H9 (cell line): ENCODE results near the gene VAV2. TPM values are rescaled to one million over a fixed set of nuclear protein-coding genes. Genes with fewer than 3 reads are reported as not detected.
A peak's percentile ranks its signal among the peaks of the same experiment; 100 is the strongest.

Experiments used
- DNase-seq: peaks from one replicate; pipeline ENCODE4 v3.0.0-alpha.2; 2017
- H2AFZ ChIP-seq: one replicate; pipeline ENCODE4 v1.6.1; 2013; ENCODE audit warnings: mild to moderate bottlenecking, low read length, control low read depth, moderate library complexity
- H2AK5ac ChIP-seq: 2 replicates; pipeline ENCODE4 v1.6.1; 2013; ENCODE audit warnings: low read length, control low read depth, mixed read lengths; ENCODE audit not compliant: insufficient read length
- H2BK120ac ChIP-seq: one replicate; pipeline ENCODE4 v1.6.1; 2013; ENCODE audit warnings: low read depth, mild to moderate bottlenecking, low read length, control low read depth, inconsistent platforms; ENCODE audit not compliant: poor library complexity, severe bottlenecking
- H2BK12ac ChIP-seq: 2 replicates; pipeline ENCODE4 v1.6.1; 2013; ENCODE audit warnings: low read length, control low read depth, mixed read lengths, low read depth; ENCODE audit not compliant: insufficient read length
- H2BK15ac ChIP-seq: 2 replicates; pipeline ENCODE4 v1.6.1; 2013; ENCODE audit warnings: low read depth, low read length, control low read depth
- H2BK20ac ChIP-seq: one replicate; pipeline ENCODE4 v1.6.1; 2013; ENCODE audit warnings: low read depth, mild to moderate bottlenecking, low read length, control low read depth, inconsistent platforms; ENCODE audit not compliant: poor library complexity, severe bottlenecking
- H2BK5ac ChIP-seq: 2 replicates; pipeline ENCODE4 v1.6.1; 2013; ENCODE audit warnings: low read length, control low read depth, mixed read lengths; ENCODE audit not compliant: insufficient read length
- H3K14ac ChIP-seq: 2 replicates; pipeline ENCODE4 v1.6.1; 2013; ENCODE audit warnings: low read length, control low read depth; ENCODE audit not compliant: insufficient read depth
- H3K18ac ChIP-seq: 2 replicates; pipeline ENCODE4 v1.6.1; 2013; ENCODE audit warnings: low read depth, mild to moderate bottlenecking, mixed read lengths, low read length, control low read depth; ENCODE audit not compliant: insufficient read length
- H3K23ac ChIP-seq: 2 replicates; pipeline ENCODE4 v1.6.1; 2013; ENCODE audit warnings: low read length, control low read depth, mixed read lengths, low read depth; ENCODE audit not compliant: insufficient read length
- H3K23me2 ChIP-seq: 2 replicates; pipeline ENCODE4 v1.6.1; 2013; ENCODE audit warnings: low read depth, mild to moderate bottlenecking, mixed read lengths, low read length, control low read depth; ENCODE audit not compliant: insufficient read length, poor library complexity, severe bottlenecking
- H3K27ac ChIP-seq: 2 replicates; pipeline ENCODE4 v1.5.1; 2013; ENCODE audit warnings: low read length, control low read depth, mixed read lengths, low read depth; ENCODE audit not compliant: insufficient read length
- H3K27me3 ChIP-seq: 2 replicates; pipeline ENCODE4 v1.6.1; 2013; ENCODE audit warnings: low read length, control low read depth, inconsistent platforms; ENCODE audit not compliant: insufficient read depth
- H3K4ac ChIP-seq: 2 replicates; pipeline ENCODE4 v1.6.1; 2013; ENCODE audit warnings: low read depth, mild to moderate bottlenecking, control low read depth, inconsistent platforms, low read length, moderate library complexity
- H3K4me1 ChIP-seq: 2 replicates; pipeline ENCODE4 v1.6.1; 2013; ENCODE audit warnings: low read length, control low read depth, inconsistent platforms; ENCODE audit not compliant: insufficient read depth
- H3K4me2 ChIP-seq: 2 replicates; pipeline ENCODE4 v1.6.1; 2013; ENCODE audit warnings: low read length, control low read depth, mixed read lengths; ENCODE audit not compliant: insufficient read length, insufficient read depth
- H3K56ac ChIP-seq: 2 replicates; pipeline ENCODE4 v1.6.1; 2013; ENCODE audit warnings: low read depth, mild to moderate bottlenecking, mixed read lengths, low read length, control low read depth; ENCODE audit not compliant: insufficient read length
- H3K79me1 ChIP-seq: 2 replicates; pipeline ENCODE4 v1.6.1; 2013; ENCODE audit warnings: low read depth, mild to moderate bottlenecking, moderate library complexity, low read length, control low read depth, inconsistent platforms; ENCODE audit not compliant: insufficient read depth, poor library complexity, severe bottlenecking
- H3K79me2 ChIP-seq: 2 replicates; pipeline ENCODE4 v1.6.1; 2013; ENCODE audit warnings: low read length, control low read depth, inconsistent platforms; ENCODE audit not compliant: insufficient read depth
- H3K9ac ChIP-seq: 2 replicates; pipeline ENCODE4 v1.6.1; 2013; ENCODE audit warnings: low read length, control low read depth, mixed read lengths; ENCODE audit not compliant: insufficient read length; ENCODE audit errors: extremely low read depth
- H3K9me3 ChIP-seq: one replicate; pipeline ENCODE4 v1.6.1; 2013; ENCODE audit warnings: low read depth, low read length, inconsistent platforms; ENCODE audit not compliant: control insufficient read depth
- H3T11ph ChIP-seq: one replicate; pipeline ENCODE4 v1.6.1; 2013; ENCODE audit warnings: mild to moderate bottlenecking, low read length, control low read depth, inconsistent platforms
- H4K20me1 ChIP-seq: one replicate; pipeline ENCODE4 v1.6.1; 2013; ENCODE audit not compliant: control insufficient read depth, insufficient read length, insufficient read depth
- H4K5ac ChIP-seq: 2 replicates; pipeline ENCODE4 v1.6.1; 2013; ENCODE audit warnings: low read depth, mild to moderate bottlenecking, mixed read lengths, low read length, control low read depth; ENCODE audit not compliant: insufficient read length
- H4K8ac ChIP-seq: replicated peaks from 2 replicates; pipeline ENCODE4 v1.6.1; 2013; ENCODE audit warnings: low read length, control low read depth, mixed read lengths, low read depth; ENCODE audit not compliant: insufficient read length
- H4K91ac ChIP-seq: 2 replicates; pipeline ENCODE4 v1.6.1; 2013; ENCODE audit warnings: low read depth, mild to moderate bottlenecking, moderate library complexity, mixed read lengths, low read length, control low read depth; ENCODE audit not compliant: insufficient read length
- H3K27ac Mint-ChIP-seq, 3 experiments: 2 replicates in 2 of 3; 3 replicates in 1 of 3; pipeline ENCODE4 v1.8.0; 2020 to 2021; ENCODE audit warnings: mixed read lengths in 3 of 3, mild to moderate bottlenecking in 1 of 3, moderate library complexity in 1 of 3
- H3K27me3 Mint-ChIP-seq: 2 replicates; pipeline ENCODE4 v1.8.0; 2021; ENCODE audit warnings: low read depth, mild to moderate bottlenecking, moderate library complexity, mixed read lengths
- H3K36me3 Mint-ChIP-seq, 3 experiments: 2 replicates in 2 of 3; 3 replicates in 1 of 3; pipeline ENCODE4 v1.8.0; 2020 to 2021; ENCODE audit warnings: low read depth in 3 of 3, mixed read lengths in 3 of 3; ENCODE audit not compliant: insufficient read depth in 1 of 3
- H3K4me1 Mint-ChIP-seq, 2 experiments: 2 replicates each; pipeline ENCODE4 v1.8.0; 2020; ENCODE audit warnings: mixed read lengths in 2 of 2
- H3K4me3 Mint-ChIP-seq, 2 experiments: 2 replicates in 1 of 2; 3 replicates in 1 of 2; pipeline ENCODE4 v1.8.0; 2020 to 2021; ENCODE audit warnings: mild to moderate bottlenecking in 2 of 2, mixed read lengths in 2 of 2, moderate library complexity in 1 of 2
- H3K9me3 Mint-ChIP-seq, 2 experiments: 2 replicates in 1 of 2; 3 replicates in 1 of 2; pipeline ENCODE4 v1.8.0; 2020; ENCODE audit warnings: mild to moderate bottlenecking in 2 of 2, mixed read lengths in 2 of 2, moderate library complexity in 1 of 2
- WGBS: extraction: QIAGEN DNeasy Blood & Tissue Kit; methylation state at CpG from one replicate; pipeline ENCODE4 v1.1.7; 2013; ENCODE audit warnings: missing lambda C conversion rate, low lambda C conversion rate, mixed read lengths; ENCODE audit not compliant: insufficient read length; ENCODE audit errors: extremely low coverage; 5-methylcytosine and 5-hydroxymethylcytosine counted together
- total RNA-seq: library from RNA; stranded (reverse); gene quantifications from 2 replicates; pipeline ENCODE4 v1.2.1, GENCODE V29; 2021
- TF ChIP-seq, protein P1 (sequence below): fragments of 200-600 bp; sonication (generic); conservative IDR thresholded peaks from 3 replicates; pipeline ENCODE4 v1.8.0; 2021; ENCODE audit warnings: antibody characterized with exemption, mild to moderate bottlenecking

VAV2 gene
- total RNA-seq, 1 experiment from 2014 or later = 58.7 TPM

DNA sequence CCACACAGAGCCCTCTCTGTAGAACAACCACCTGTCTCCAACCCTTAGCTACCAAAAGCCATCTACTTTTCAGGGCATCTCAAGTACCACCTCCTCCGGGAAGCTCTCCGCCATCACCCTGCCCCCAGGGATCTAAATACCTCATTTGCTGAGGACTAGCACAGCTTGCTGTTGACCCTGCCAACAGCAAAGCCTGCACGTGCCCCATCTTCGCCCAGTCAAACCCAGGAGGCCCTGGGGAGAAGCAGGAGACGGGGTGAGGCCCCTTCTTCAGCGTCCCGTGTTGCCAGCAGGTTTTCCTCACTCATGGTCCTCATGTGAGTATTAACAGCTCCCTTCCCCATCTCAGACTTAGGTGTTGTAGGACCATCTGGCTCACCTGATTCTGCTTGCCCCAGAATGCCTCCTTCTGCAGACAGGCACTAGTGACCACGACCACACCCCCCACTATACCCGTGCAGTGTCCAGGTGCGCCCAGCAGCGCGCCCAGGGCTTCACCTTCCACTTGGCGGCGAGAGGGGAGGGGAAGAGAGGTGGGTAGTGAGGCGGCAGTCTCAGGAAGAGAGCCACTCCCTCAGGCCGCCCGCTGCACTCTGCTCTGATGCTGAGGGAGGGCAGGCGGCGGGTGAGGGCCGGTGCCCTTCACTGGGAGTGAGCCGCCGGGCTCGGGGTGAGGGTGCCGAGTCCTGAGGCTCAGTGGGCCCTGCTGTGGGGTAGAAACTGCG is 11.1 kb downstream of the VAV2 start:
- peaks cover 4% of the 10 kb centered on the region for H3K79me1 ChIP-seq
- TF ChIP-seq, protein P1, sequence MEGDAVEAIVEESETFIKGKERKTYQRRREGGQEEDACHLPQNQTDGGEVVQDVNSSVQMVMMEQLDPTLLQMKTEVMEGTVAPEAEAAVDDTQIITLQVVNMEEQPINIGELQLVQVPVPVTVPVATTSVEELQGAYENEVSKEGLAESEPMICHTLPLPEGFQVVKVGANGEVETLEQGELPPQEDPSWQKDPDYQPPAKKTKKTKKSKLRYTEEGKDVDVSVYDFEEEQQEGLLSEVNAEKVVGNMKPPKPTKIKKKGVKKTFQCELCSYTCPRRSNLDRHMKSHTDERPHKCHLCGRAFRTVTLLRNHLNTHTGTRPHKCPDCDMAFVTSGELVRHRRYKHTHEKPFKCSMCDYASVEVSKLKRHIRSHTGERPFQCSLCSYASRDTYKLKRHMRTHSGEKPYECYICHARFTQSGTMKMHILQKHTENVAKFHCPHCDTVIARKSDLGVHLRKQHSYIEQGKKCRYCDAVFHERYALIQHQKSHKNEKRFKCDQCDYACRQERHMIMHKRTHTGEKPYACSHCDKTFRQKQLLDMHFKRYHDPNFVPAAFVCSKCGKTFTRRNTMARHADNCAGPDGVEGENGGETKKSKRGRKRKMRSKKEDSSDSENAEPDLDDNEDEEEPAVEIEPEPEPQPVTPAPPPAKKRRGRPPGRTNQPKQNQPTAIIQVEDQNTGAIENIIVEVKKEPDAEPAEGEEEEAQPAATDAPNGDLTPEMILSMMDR = no peak
- H2BK20ac ChIP-seq = no peak overlapping the region
- H3K18ac ChIP-seq = no peak overlapping the region
- H3K4me2 ChIP-seq = no peak overlapping the region
- no peak overlapping the region for H3K14ac ChIP-seq
- H4K5ac ChIP-seq = no peak overlapping the region
- peaks cover 38 to 44% of the 10 kb centered on the region in 2 experiments for H3K4me1 Mint-ChIP-seq
- H3K4ac ChIP-seq = no peak overlapping the region
- H3K27me3 Mint-ChIP-seq = no peaks in the 10 kb centered on the region
- H3K79me2 ChIP-seq = peaks cover 36% of the 10 kb centered on the region; the same call in 1 of the 2 replicates
- H2AFZ ChIP-seq = no peak overlapping the region
- H2BK15ac ChIP-seq = no peak overlapping the region
- H4K8ac ChIP-seq = no peak overlapping the region
- no peak overlapping the region for H3K27ac ChIP-seq
- peaks cover 0 to 5% (median 5%) of the 10 kb centered on the region in 3 experiments; a peak in 4 of 7 replicates for H3K36me3 Mint-ChIP-seq
- no peak overlapping the region for H3K56ac ChIP-seq
- no peak overlapping the region for H2BK5ac ChIP-seq
- H4K20me1 ChIP-seq = no peaks in the 10 kb centered on the region
- no peak overlapping the region for H3K9ac ChIP-seq
- H3K4me1 ChIP-seq = no peaks in the 10 kb centered on the region
- H3K27ac Mint-ChIP-seq = peak overlapping the region in 2 of 3 experiments; percentile 36 to 90; a peak in 2 of 7 replicates
- no peak overlapping the region for H2AK5ac ChIP-seq
- no peak overlapping the region for H3T11ph ChIP-seq
- H3K23ac ChIP-seq = no peak overlapping the region
- no peak overlapping the region for H2BK12ac ChIP-seq
- no CpG with 5 or more reads among the region's 25 CpGs for WGBS
- H3K27me3 ChIP-seq = no peaks in the 10 kb centered on the region
- no peaks in the 10 kb centered on the region for H3K23me2 ChIP-seq
- H3K9me3 ChIP-seq = no peaks in the 10 kb centered on the region
- H3K9me3 Mint-ChIP-seq = no peaks in the 10 kb centered on the region; a peak in 1 of 5 replicates
- H2BK120ac ChIP-seq = no peak overlapping the region
- H4K91ac ChIP-seq = no peak overlapping the region
- no peak for DNase-seq
- H3K4me3 Mint-ChIP-seq = no peak overlapping the region
